ENCODE measurements around the gene DNAJB6.

GRCh38 chr7:157294773-157295172 is 42.0 kb upstream of the DNAJB6 start:
- TF ChIP-seq CTCF (IDR thresholded peaks at IDR 0.05) (no peak), EZH2 (IDR thresholded peaks at IDR 0.05) (no peak), EZH2phosphoT487 (IDR thresholded peaks at IDR 0.05) (no peak)

Data from neural progenitor cell (in vitro differentiated cells).